Loucy (cell line): ENCODE results near the gene RCAN1.

Experiments used
- EZH2phosphoT487 ChIP-seq: fragments of 200-600 bp; IDR thresholded peaks from 2 replicates; pipeline ENCODE4 v1.6.1; 2018; ENCODE audit warnings: antibody characterized with exemption, mild to moderate bottlenecking, moderate library complexity, borderline replicate concordance
- TF ChIP-seq, protein P1 (sequence below): fragments of 200-600 bp; sonication (generic); conservative IDR thresholded peaks from 2 replicates; pipeline ENCODE4 v1.5.1; 2014; ENCODE audit warnings: mild to moderate bottlenecking, antibody characterized with exemption, low read length

- TF ChIP-seq, protein P1, sequence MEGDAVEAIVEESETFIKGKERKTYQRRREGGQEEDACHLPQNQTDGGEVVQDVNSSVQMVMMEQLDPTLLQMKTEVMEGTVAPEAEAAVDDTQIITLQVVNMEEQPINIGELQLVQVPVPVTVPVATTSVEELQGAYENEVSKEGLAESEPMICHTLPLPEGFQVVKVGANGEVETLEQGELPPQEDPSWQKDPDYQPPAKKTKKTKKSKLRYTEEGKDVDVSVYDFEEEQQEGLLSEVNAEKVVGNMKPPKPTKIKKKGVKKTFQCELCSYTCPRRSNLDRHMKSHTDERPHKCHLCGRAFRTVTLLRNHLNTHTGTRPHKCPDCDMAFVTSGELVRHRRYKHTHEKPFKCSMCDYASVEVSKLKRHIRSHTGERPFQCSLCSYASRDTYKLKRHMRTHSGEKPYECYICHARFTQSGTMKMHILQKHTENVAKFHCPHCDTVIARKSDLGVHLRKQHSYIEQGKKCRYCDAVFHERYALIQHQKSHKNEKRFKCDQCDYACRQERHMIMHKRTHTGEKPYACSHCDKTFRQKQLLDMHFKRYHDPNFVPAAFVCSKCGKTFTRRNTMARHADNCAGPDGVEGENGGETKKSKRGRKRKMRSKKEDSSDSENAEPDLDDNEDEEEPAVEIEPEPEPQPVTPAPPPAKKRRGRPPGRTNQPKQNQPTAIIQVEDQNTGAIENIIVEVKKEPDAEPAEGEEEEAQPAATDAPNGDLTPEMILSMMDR = no peak
- no peak for TF ChIP-seq EZH2phosphoT487
Observed at GRCh38 chr21:34557261-34557660, 57.7 kb downstream of the RCAN1 start.
